HEK293 (cell line): ENCODE data around the gene DARS2.

Source experiments
- CTCF ChIA-PET: fragments of 350-600 bp; formaldehyde crosslinking; extraction: SDS; loops from one replicate; lab custom pipeline; 2021; ENCODE audit warnings: antibody characterized with exemption; lab: Yijun Ruan, JAX
- POLR2A ChIA-PET: fragments of 300-600 bp; formaldehyde crosslinking; extraction: SDS; loops from one replicate; lab custom pipeline; 2020; ENCODE audit warnings: antibody characterized with exemption, inconsistent platforms; lab: Yijun Ruan, JAX
- H3K27ac ChIP-seq: fragments of 200-500 bp; sonication (Bioruptor generic); 2 replicates; pipeline ENCODE4 v1.5.1; 2014; ENCODE audit warnings: low read depth, low read length, control low read depth, inconsistent platforms; ENCODE audit errors: extremely low read depth
- H3K36me3 ChIP-seq, 2 experiments: fragments of 200-500 bp in 1 of 2; sonication (Bioruptor generic) in 1 of 2; 1 replicate in 1 of 2; 2 replicates in 1 of 2; pipeline ENCODE4 v1.5.1; 2014 to 2017; ENCODE audit warnings: inconsistent platforms in 2 of 2, low read length in 2 of 2; ENCODE audit not compliant: control insufficient read depth in 2 of 2, insufficient read depth in 1 of 2
- H3K4me1 ChIP-seq: fragments of 200-500 bp; sonication (Bioruptor generic); 2 replicates; pipeline ENCODE4 v1.5.1; 2014; ENCODE audit warnings: mild to moderate bottlenecking, low read length, inconsistent platforms; ENCODE audit not compliant: control insufficient read depth, insufficient read depth
- H3K4me3 ChIP-seq: 2 replicates; pipeline ENCODE4 v1.5.1; 2011; ENCODE audit warnings: low read depth, mild to moderate bottlenecking, control low read depth, low read length, moderate library complexity
- H3K9me3 ChIP-seq: fragments of 200-500 bp; sonication (Bioruptor generic); 2 replicates; pipeline ENCODE4 v1.5.1; 2014; ENCODE audit warnings: low read depth, low read length, inconsistent platforms; ENCODE audit not compliant: control insufficient read depth, insufficient read depth
- SP7 ChIP-seq: fragments of 450-650 bp; formaldehyde crosslinking; IDR thresholded peaks from 2 replicates; pipeline ENCODE4 v1.5.1; 2016; ENCODE audit warnings: missing biosample characterization, missing genetic modification characterization
- ZBTB1 ChIP-seq: fragments of 450-650 bp; formaldehyde crosslinking; IDR thresholded peaks from 2 replicates; pipeline ENCODE4 v1.5.1; 2016; ENCODE audit warnings: missing biosample characterization, missing genetic modification characterization
- ZBTB49 ChIP-seq: fragments of 450-650 bp; formaldehyde crosslinking; IDR thresholded peaks from 2 replicates; pipeline ENCODE4 v1.5.1; 2016; ENCODE audit warnings: missing biosample characterization, missing genetic modification characterization, low read depth
- ZBTB7A ChIP-seq: fragments of 450-650 bp; formaldehyde crosslinking; IDR thresholded peaks from 2 replicates; pipeline ENCODE4 v1.5.1; 2016; ENCODE audit warnings: low read depth, missing biosample characterization, missing genetic modification characterization
- ZEB2 ChIP-seq: fragments of 450-650 bp; formaldehyde crosslinking; IDR thresholded peaks from 2 replicates; pipeline ENCODE4 v1.5.1; 2016; ENCODE audit warnings: missing biosample characterization, missing genetic modification characterization
- ZFHX2 ChIP-seq: fragments of 450-650 bp; formaldehyde crosslinking; conservative IDR thresholded peaks from 2 replicates; pipeline ENCODE4 v1.5.1; 2016; ENCODE audit warnings: missing biosample characterization, missing genetic modification characterization
- ZNF148 ChIP-seq: fragments of 450-650 bp; formaldehyde crosslinking; IDR thresholded peaks from 2 replicates; pipeline ENCODE4 v1.5.0; 2017; ENCODE audit warnings: missing biosample characterization, missing genetic modification characterization, borderline replicate concordance
- ZNF2 ChIP-seq: fragments of 450-650 bp; formaldehyde crosslinking; IDR thresholded peaks from 2 replicates; pipeline ENCODE4 v1.5.1; 2016; ENCODE audit warnings: missing biosample characterization, missing genetic modification characterization
- ZNF214 ChIP-seq: fragments of 450-650 bp; formaldehyde crosslinking; IDR thresholded peaks from 2 replicates; pipeline ENCODE4 v1.5.1; 2017; ENCODE audit warnings: missing biosample characterization, mild to moderate bottlenecking, missing genetic modification characterization, borderline replicate concordance
- ZNF292 ChIP-seq: fragments of 450-650 bp; formaldehyde crosslinking; IDR thresholded peaks from 2 replicates; pipeline ENCODE4 v1.5.1; 2016; ENCODE audit warnings: low read depth, missing biosample characterization, missing genetic modification characterization, borderline replicate concordance
- ZNF426 ChIP-seq: fragments of 450-650 bp; formaldehyde crosslinking; IDR thresholded peaks from 2 replicates; pipeline ENCODE4 v1.5.1; 2017; ENCODE audit warnings: missing biosample characterization, missing genetic modification characterization, mild to moderate bottlenecking, inconsistent platforms, moderate library complexity
- ZNF514 ChIP-seq: fragments of 450-650 bp; formaldehyde crosslinking; IDR thresholded peaks from 2 replicates; pipeline ENCODE4 v1.5.1; 2016; ENCODE audit warnings: missing biosample characterization, missing genetic modification characterization
- ZNF518A ChIP-seq: fragments of 450-650 bp; formaldehyde crosslinking; conservative IDR thresholded peaks from 2 replicates; pipeline ENCODE4 v1.5.1; 2016; ENCODE audit warnings: low read depth, missing biosample characterization, missing genetic modification characterization
- ZNF571 ChIP-seq: fragments of 450-650 bp; formaldehyde crosslinking; IDR thresholded peaks from 2 replicates; pipeline ENCODE4 v1.5.0; 2017; ENCODE audit warnings: missing biosample characterization, missing genetic modification characterization
- ZNF610 ChIP-seq: fragments of 450-650 bp; formaldehyde crosslinking; IDR thresholded peaks from 2 replicates; pipeline ENCODE4 v1.5.1; 2016; ENCODE audit warnings: missing biosample characterization, missing genetic modification characterization, borderline replicate concordance
- ZNF677 ChIP-seq: fragments of 450-650 bp; IDR thresholded peaks from 2 replicates; pipeline ENCODE4 v1.5.0; 2018; ENCODE audit warnings: missing biosample characterization, mild to moderate bottlenecking, missing genetic modification characterization, moderate library complexity
- ZNF791 ChIP-seq: fragments of 450-650 bp; formaldehyde crosslinking; IDR thresholded peaks from 2 replicates; pipeline ENCODE4 v1.5.1; 2016; ENCODE audit warnings: missing biosample characterization, missing genetic modification characterization
- ZNF843 ChIP-seq: fragments of 450-650 bp; formaldehyde crosslinking; IDR thresholded peaks from 2 replicates; pipeline ENCODE4 v1.5.1; 2016; ENCODE audit warnings: missing biosample characterization, missing genetic modification characterization
- ZSCAN30 ChIP-seq: fragments of 450-650 bp; IDR thresholded peaks from 2 replicates; pipeline ENCODE4 v1.5.1; 2018; ENCODE audit warnings: missing biosample characterization, mild to moderate bottlenecking, missing genetic modification characterization, moderate library complexity

Gene DARS2

GRCh38 chr1:173860065-173860464 is 35.6 kb downstream of the DARS2 start:
- H3K27ac ChIP-seq, result no peak overlapping the region
- no peak overlapping the region for H3K4me3 ChIP-seq
- H3K36me3 ChIP-seq, result peaks cover 32 to 86% of the 10 kb centered on the region in 2 experiments

More at GRCh38 chr1:173860065-173860464, 35.6 kb downstream of the DARS2 start:
- Histone ChIP-seq H3K9me3 (no peaks in the 10 kb centered on the region), H3K4me1 (no peaks in the 10 kb centered on the region)
- ChIA-PET CTCF (interaction anchor here (0.7 to 1.5 kb wide), 3 partner anchors 9 to 440 kb away, joined by 3 read pairs; no protein-coding TSS in a partner anchor), POLR2A (interaction anchor here (0.8 to 1.2 kb wide), 2 partner anchors 16 to 145 kb away, joined by 3 to 6 read pairs; partner anchors contain the start of gene KLHL20)
- TF ChIP-seq ZBTB1 (tag by site-specific recombination), result no peak
- TF ChIP-seq ZNF214, result no peak
- TF ChIP-seq ZNF514, result no peak
- no peak for TF ChIP-seq ZNF2 (tag by site-specific recombination)
- TF ChIP-seq ZNF426 (tag by site-specific recombination), result no peak
- TF ChIP-seq ZNF791, result no peak
- TF ChIP-seq ZEB2, result no peak
- no peak for TF ChIP-seq ZNF292
- TF ChIP-seq SP7 (tag by site-specific recombination), result no peak
- no peak for TF ChIP-seq ZNF518A
- TF ChIP-seq ZNF571 (tag by site-specific recombination), result no peak
- no peak for TF ChIP-seq ZNF148 (tag by site-specific recombination)
- TF ChIP-seq ZNF677 (tag by site-specific recombination), result no peak
- TF ChIP-seq ZBTB49 (tag by site-specific recombination), result no peak
- TF ChIP-seq ZNF843, result no peak
- TF ChIP-seq ZBTB7A (tag by site-specific recombination), result no peak
- no peak for TF ChIP-seq ZFHX2 (tag by site-specific recombination)
- TF ChIP-seq ZNF610 (tag by site-specific recombination), result no peak
- no peak for TF ChIP-seq ZSCAN30 (tag by site-specific recombination)
